WTC11 (cell line): ENCODE data around the gene GPC5. TPM values are rescaled to one million over a fixed set of nuclear protein-coding genes. Genes with fewer than 3 reads are reported as not detected.

Experiments used
- ATAC-seq: fragments of 200-7000 bp; cut with Tn5 transposase; 2 replicates; pipeline ENCODE4 v1.10.0; 2021; ENCODE audit warnings: mild to moderate bottlenecking, moderate library complexity
- CTCF ChIA-PET: fragments of 300-600 bp; sonication (Branson Sonifier 250); formaldehyde crosslinking; loops from one replicate; lab custom pipeline; 2021; ENCODE audit warnings: antibody characterized with exemption; lab: Charles Lee
- POLR2A ChIA-PET: fragments of 350-600 bp; sonication (Branson Sonifier 250); formaldehyde crosslinking; loops from one replicate; lab custom pipeline; 2021; ENCODE audit warnings: antibody characterized with exemption; lab: Charles Lee
- DNase-seq: peaks from one replicate; pipeline ENCODE4 v3.0.0; 2021; ENCODE audit warnings: low spot score
- H3K27ac Mint-ChIP-seq: 2 replicates; pipeline ENCODE4 v1.8.0; 2021; ENCODE audit warnings: mixed read lengths
- H3K27me3 Mint-ChIP-seq: 2 replicates; pipeline ENCODE4 v1.8.0; 2021; ENCODE audit warnings: low read depth, mild to moderate bottlenecking, moderate library complexity, mixed read lengths
- H3K36me3 Mint-ChIP-seq: 2 replicates; pipeline ENCODE4 v1.8.0; 2021; ENCODE audit warnings: mixed read lengths
- H3K4me1 Mint-ChIP-seq: 2 replicates; pipeline ENCODE4 v1.8.0; 2022; ENCODE audit warnings: mixed read lengths
- H3K4me3 Mint-ChIP-seq: 2 replicates; pipeline ENCODE4 v1.8.0; 2021; ENCODE audit warnings: mild to moderate bottlenecking, moderate library complexity, mixed read lengths
- H3K9me3 Mint-ChIP-seq: 2 replicates; pipeline ENCODE4 v1.8.0; 2021; ENCODE audit warnings: mixed read lengths
- ATF1 ChIP-seq: sonication (generic); formaldehyde crosslinking; IDR thresholded peaks from 2 replicates; pipeline ENCODE4 v1.8.1; 2023; ENCODE audit warnings: mild to moderate bottlenecking, moderate library complexity, missing genetic modification reagents
- FOXJ3 ChIP-seq: sonication (generic); formaldehyde crosslinking; IDR thresholded peaks from 2 replicates; pipeline ENCODE4 v1.9.0; 2021; ENCODE audit warnings: missing genetic modification reagents, mild to moderate bottlenecking, borderline replicate concordance
- GTF2I ChIP-seq: fragments of 250-450 bp; sonication (Bioruptor Pico); conservative IDR thresholded peaks from 2 replicates; pipeline ENCODE4 v1.4.0; 2021; ENCODE audit warnings: mild to moderate bottlenecking
- SMAD4 ChIP-seq: sonication (generic); formaldehyde crosslinking; IDR thresholded peaks from 2 replicates; pipeline ENCODE4 v1.8.0; 2022; ENCODE audit warnings: mild to moderate bottlenecking, missing genetic modification reagents
- SP1 ChIP-seq: sonication (generic); formaldehyde crosslinking; conservative IDR thresholded peaks from 2 replicates; pipeline ENCODE4 v1.8.1; 2022; ENCODE audit warnings: missing genetic modification reagents
- TEAD1 ChIP-seq: sonication (generic); formaldehyde crosslinking; IDR thresholded peaks from 2 replicates; pipeline ENCODE4 v1.8.0; 2022; ENCODE audit warnings: mild to moderate bottlenecking, missing genetic modification reagents
- ZNF219 ChIP-seq: sonication (generic); formaldehyde crosslinking; IDR thresholded peaks from 2 replicates; pipeline ENCODE4 v1.8.0; 2023; ENCODE audit warnings: missing genetic modification reagents, mild to moderate bottlenecking, borderline replicate concordance
- total RNA-seq: library from RNA; stranded (reverse); gene quantifications from 3 replicates; pipeline ENCODE4 v1.2.3, GENCODE V29; 2021
- TF ChIP-seq, protein P1 (sequence below): sonication (generic); formaldehyde crosslinking; IDR thresholded peaks from 2 replicates; pipeline ENCODE4 v1.8.1; 2023; ENCODE audit warnings: mild to moderate bottlenecking, missing genetic modification reagents, borderline replicate concordance
- TF ChIP-seq, protein P2 (sequence below): sonication (generic); formaldehyde crosslinking; IDR thresholded peaks from 2 replicates; pipeline ENCODE4 v1.8.1; 2022; ENCODE audit warnings: mild to moderate bottlenecking, moderate library complexity, missing genetic modification reagents
- TF ChIP-seq, protein P3 (sequence below): sonication (generic); formaldehyde crosslinking; IDR thresholded peaks from 2 replicates; pipeline ENCODE4 v1.8.1; 2023; ENCODE audit warnings: mild to moderate bottlenecking, missing genetic modification reagents
- TF ChIP-seq, protein P4 (sequence below): sonication (generic); formaldehyde crosslinking; IDR thresholded peaks from 2 replicates; pipeline ENCODE4 v1.8.0; 2022; ENCODE audit warnings: mild to moderate bottlenecking, missing genetic modification reagents
- TF ChIP-seq, protein P5 (sequence below): sonication (generic); formaldehyde crosslinking; IDR thresholded peaks from 2 replicates; pipeline ENCODE4 v1.8.1; 2022; ENCODE audit warnings: missing genetic modification reagents, borderline replicate concordance
- TF ChIP-seq, protein P6 (sequence below): fragments of 250-450 bp; sonication (Bioruptor Pico); IDR thresholded peaks from 2 replicates; pipeline ENCODE4 v1.9.0; 2021; ENCODE audit warnings: mild to moderate bottlenecking, borderline replicate concordance

The GPC5 gene
- total RNA-seq, 1 experiment from 2014 or later, result 0.46 TPM

DNA sequence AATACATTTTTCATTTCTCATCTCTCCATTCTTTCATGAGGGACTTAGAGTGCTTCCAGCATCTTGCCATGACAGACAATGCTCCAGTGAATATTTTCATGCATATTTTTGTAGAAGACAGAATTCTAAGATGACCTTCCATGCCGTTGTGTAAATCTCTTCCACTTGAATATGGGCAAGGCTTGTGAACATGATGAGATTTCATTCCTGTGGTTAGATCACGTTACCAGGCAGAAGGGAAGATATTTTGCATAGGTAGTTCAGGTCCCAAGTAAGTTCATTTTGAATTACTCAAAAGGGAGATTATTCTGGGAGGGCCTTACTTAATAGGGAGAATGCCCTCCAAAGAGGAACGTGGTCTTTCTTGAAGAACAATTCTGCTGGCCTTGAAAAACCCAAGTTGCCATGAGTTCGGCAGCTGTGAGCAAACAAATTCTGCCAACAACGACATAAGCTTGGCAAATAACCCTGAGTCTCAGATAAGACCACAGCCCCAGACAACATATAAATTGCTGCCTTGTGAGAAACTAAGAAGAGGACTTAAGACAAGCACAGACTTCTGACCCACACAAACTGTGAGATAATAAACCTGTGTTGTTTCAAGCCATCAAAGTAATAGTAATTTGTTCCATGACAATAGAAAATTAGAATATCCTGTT lies 1427.6 kb downstream of the GPC5 start:
- TF ChIP-seq, protein P1, sequence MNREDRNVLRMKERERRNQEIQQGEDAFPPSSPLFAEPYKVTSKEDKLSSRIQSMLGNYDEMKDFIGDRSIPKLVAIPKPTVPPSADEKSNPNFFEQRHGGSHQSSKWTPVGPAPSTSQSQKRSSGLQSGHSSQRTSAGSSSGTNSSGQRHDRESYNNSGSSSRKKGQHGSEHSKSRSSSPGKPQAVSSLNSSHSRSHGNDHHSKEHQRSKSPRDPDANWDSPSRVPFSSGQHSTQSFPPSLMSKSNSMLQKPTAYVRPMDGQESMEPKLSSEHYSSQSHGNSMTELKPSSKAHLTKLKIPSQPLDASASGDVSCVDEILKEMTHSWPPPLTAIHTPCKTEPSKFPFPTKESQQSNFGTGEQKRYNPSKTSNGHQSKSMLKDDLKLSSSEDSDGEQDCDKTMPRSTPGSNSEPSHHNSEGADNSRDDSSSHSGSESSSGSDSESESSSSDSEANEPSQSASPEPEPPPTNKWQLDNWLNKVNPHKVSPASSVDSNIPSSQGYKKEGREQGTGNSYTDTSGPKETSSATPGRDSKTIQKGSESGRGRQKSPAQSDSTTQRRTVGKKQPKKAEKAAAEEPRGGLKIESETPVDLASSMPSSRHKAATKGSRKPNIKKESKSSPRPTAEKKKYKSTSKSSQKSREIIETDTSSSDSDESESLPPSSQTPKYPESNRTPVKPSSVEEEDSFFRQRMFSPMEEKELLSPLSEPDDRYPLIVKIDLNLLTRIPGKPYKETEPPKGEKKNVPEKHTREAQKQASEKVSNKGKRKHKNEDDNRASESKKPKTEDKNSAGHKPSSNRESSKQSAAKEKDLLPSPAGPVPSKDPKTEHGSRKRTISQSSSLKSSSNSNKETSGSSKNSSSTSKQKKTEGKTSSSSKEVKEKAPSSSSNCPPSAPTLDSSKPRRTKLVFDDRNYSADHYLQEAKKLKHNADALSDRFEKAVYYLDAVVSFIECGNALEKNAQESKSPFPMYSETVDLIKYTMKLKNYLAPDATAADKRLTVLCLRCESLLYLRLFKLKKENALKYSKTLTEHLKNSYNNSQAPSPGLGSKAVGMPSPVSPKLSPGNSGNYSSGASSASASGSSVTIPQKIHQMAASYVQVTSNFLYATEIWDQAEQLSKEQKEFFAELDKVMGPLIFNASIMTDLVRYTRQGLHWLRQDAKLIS (CRISPR knock-in tag), result no peak
- TF ChIP-seq SMAD4 (CRISPR knock-in tag) (no peak), ZNF219 (CRISPR knock-in tag) (no peak), TEAD1 (CRISPR knock-in tag) (no peak), GTF2I (no peak), ATF1 (CRISPR knock-in tag) (no peak), FOXJ3 (CRISPR knock-in tag) (no peak), SP1 (no peak)
- TF ChIP-seq, protein P2, sequence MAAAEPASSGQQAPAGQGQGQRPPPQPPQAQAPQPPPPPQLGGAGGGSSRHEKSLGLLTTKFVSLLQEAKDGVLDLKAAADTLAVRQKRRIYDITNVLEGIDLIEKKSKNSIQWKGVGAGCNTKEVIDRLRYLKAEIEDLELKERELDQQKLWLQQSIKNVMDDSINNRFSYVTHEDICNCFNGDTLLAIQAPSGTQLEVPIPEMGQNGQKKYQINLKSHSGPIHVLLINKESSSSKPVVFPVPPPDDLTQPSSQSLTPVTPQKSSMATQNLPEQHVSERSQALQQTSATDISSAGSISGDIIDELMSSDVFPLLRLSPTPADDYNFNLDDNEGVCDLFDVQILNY (CRISPR knock-in tag), result no peak
- TF ChIP-seq, protein P3, sequence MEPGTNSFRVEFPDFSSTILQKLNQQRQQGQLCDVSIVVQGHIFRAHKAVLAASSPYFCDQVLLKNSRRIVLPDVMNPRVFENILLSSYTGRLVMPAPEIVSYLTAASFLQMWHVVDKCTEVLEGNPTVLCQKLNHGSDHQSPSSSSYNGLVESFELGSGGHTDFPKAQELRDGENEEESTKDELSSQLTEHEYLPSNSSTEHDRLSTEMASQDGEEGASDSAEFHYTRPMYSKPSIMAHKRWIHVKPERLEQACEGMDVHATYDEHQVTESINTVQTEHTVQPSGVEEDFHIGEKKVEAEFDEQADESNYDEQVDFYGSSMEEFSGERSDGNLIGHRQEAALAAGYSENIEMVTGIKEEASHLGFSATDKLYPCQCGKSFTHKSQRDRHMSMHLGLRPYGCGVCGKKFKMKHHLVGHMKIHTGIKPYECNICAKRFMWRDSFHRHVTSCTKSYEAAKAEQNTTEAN (CRISPR knock-in tag), result no peak
- TF ChIP-seq, protein P4, sequence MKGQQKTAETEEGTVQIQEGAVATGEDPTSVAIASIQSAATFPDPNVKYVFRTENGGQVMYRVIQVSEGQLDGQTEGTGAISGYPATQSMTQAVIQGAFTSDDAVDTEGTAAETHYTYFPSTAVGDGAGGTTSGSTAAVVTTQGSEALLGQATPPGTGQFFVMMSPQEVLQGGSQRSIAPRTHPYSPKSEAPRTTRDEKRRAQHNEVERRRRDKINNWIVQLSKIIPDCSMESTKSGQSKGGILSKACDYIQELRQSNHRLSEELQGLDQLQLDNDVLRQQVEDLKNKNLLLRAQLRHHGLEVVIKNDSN (CRISPR knock-in tag), result no peak
- TF ChIP-seq, protein P5, sequence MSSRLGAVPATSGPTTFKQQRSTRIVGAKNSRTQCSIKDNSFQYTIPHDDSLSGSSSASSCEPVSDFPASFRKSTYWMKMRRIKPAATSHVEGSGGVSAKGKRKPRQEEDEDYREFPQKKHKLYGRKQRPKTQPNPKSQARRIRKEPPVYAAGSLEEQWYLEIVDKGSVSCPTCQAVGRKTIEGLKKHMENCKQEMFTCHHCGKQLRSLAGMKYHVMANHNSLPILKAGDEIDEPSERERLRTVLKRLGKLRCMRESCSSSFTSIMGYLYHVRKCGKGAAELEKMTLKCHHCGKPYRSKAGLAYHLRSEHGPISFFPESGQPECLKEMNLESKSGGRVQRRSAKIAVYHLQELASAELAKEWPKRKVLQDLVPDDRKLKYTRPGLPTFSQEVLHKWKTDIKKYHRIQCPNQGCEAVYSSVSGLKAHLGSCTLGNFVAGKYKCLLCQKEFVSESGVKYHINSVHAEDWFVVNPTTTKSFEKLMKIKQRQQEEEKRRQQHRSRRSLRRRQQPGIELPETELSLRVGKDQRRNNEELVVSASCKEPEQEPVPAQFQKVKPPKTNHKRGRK, result no peak
- TF ChIP-seq, protein P6, sequence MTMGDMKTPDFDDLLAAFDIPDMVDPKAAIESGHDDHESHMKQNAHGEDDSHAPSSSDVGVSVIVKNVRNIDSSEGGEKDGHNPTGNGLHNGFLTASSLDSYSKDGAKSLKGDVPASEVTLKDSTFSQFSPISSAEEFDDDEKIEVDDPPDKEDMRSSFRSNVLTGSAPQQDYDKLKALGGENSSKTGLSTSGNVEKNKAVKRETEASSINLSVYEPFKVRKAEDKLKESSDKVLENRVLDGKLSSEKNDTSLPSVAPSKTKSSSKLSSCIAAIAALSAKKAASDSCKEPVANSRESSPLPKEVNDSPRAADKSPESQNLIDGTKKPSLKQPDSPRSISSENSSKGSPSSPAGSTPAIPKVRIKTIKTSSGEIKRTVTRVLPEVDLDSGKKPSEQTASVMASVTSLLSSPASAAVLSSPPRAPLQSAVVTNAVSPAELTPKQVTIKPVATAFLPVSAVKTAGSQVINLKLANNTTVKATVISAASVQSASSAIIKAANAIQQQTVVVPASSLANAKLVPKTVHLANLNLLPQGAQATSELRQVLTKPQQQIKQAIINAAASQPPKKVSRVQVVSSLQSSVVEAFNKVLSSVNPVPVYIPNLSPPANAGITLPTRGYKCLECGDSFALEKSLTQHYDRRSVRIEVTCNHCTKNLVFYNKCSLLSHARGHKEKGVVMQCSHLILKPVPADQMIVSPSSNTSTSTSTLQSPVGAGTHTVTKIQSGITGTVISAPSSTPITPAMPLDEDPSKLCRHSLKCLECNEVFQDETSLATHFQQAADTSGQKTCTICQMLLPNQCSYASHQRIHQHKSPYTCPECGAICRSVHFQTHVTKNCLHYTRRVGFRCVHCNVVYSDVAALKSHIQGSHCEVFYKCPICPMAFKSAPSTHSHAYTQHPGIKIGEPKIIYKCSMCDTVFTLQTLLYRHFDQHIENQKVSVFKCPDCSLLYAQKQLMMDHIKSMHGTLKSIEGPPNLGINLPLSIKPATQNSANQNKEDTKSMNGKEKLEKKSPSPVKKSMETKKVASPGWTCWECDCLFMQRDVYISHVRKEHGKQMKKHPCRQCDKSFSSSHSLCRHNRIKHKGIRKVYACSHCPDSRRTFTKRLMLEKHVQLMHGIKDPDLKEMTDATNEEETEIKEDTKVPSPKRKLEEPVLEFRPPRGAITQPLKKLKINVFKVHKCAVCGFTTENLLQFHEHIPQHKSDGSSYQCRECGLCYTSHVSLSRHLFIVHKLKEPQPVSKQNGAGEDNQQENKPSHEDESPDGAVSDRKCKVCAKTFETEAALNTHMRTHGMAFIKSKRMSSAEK, result no peak
- no peak for ATAC-seq
- H3K27ac Mint-ChIP-seq, result no peak overlapping the region

More for the DNA sequence above, 1427.6 kb downstream of the GPC5 start:
- Mint-ChIP-seq H3K4me3 (no peak overlapping the region), H3K4me1 (peaks cover 13% of the 10 kb centered on the region), H3K9me3 (no peaks in the 10 kb centered on the region), H3K36me3 (no peaks in the 10 kb centered on the region), H3K27me3 (no peaks in the 10 kb centered on the region)
- CTCF ChIA-PET, result no interaction called here
- POLR2A ChIA-PET, result no interaction called here
- no peak for DNase-seq
